Measurements from ENCODE around the gene VEGFA.

Gene VEGFA

GRCh38 chr6:43773050-43773979, 3.3 kb downstream of the VEGFA start:
- TF ChIP-seq, protein P1, sequence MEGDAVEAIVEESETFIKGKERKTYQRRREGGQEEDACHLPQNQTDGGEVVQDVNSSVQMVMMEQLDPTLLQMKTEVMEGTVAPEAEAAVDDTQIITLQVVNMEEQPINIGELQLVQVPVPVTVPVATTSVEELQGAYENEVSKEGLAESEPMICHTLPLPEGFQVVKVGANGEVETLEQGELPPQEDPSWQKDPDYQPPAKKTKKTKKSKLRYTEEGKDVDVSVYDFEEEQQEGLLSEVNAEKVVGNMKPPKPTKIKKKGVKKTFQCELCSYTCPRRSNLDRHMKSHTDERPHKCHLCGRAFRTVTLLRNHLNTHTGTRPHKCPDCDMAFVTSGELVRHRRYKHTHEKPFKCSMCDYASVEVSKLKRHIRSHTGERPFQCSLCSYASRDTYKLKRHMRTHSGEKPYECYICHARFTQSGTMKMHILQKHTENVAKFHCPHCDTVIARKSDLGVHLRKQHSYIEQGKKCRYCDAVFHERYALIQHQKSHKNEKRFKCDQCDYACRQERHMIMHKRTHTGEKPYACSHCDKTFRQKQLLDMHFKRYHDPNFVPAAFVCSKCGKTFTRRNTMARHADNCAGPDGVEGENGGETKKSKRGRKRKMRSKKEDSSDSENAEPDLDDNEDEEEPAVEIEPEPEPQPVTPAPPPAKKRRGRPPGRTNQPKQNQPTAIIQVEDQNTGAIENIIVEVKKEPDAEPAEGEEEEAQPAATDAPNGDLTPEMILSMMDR (conservative IDR thresholded peaks at IDR 0.05; ENCODE audit: low read length), result peak; percentile 79
- DNase-seq (ENCODE audit: low read depth), result peak; percentile 64
- peak overlapping the region; percentile 70 for H3K4me3 ChIP-seq (ENCODE audit: low read length)

- TF ChIP-seq, protein P1 (conservative IDR thresholded peaks at IDR 0.05; ENCODE audit: low read length), result no peak
- H3K4me3 ChIP-seq (ENCODE audit: low read length), result peak overlapping the region; percentile 70
- DNase-seq (ENCODE audit: low read depth), result no peak
Observed at GRCh38 chr6:43773980-43774775, 4.2 kb downstream of the VEGFA start.

DNA sequence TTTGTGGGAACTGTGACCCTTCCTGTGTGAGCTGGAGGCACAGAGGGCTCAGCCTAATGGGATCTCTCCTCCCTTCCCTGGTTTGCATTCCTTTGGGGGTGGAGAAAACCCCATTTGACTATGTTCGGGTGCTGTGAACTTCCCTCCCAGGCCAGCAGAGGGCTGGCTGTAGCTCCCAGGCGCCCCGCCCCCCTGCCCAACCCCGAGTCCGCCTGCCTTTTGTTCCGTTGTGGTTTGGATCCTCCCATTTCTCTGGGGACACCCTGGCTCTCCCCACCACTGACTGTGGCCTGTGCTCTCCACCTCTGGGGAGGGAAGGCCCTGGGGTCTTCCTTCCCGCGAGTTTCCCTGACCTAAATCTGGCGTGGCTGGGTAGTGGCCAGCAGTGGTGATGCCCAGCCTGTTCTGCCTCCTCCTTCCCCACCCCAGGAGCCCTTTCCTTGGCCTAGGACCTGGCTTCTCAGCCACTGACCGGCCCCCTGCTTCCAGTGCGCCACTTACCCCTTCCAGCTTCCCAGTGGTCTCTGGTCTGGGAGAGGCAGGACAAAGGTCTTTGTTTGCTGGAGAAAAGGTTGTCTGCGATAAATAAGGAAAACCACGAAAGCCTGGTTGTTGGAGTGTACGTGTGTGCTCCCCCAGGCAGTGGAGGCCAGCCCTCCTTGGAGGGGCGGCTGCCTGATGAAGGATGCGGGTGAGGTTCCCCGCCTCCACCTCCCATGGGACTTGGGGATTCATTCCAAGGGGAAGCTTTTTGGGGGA, 4.9 kb downstream of the VEGFA start:
- TF ChIP-seq, protein P1 (conservative IDR thresholded peaks at IDR 0.05; ENCODE audit: low read length), result peak; percentile 88
- DNase-seq (ENCODE audit: low read depth), result peak; percentile 74
- H3K4me3 ChIP-seq (ENCODE audit: low read length), result peak overlapping the region; percentile 70

DNA sequence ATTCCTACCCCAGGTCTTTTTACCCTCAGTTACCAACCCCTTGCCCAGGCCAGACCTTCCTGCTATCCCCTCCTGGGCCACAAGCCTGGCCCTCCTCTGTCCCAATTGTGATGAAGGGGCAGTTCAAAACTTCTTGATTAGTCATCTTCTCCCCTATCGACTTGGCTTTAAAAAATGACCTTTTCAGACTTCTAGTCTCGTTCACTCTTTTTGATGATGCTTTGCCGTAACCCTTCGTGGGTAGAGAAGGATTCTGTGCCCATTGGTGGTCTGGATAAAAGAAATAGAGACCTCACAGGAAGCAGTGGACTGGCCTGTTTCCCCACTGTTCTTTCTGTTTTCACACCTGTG, 5.5 kb downstream of the VEGFA start:
- no peak for DNase-seq (ENCODE audit: low read depth)
- peak overlapping the region; percentile 70; the same call in 1 of the 2 replicates for H3K4me3 ChIP-seq (ENCODE audit: low read length)
- TF ChIP-seq, protein P1 (conservative IDR thresholded peaks at IDR 0.05; ENCODE audit: low read length), result no peak

DNA sequence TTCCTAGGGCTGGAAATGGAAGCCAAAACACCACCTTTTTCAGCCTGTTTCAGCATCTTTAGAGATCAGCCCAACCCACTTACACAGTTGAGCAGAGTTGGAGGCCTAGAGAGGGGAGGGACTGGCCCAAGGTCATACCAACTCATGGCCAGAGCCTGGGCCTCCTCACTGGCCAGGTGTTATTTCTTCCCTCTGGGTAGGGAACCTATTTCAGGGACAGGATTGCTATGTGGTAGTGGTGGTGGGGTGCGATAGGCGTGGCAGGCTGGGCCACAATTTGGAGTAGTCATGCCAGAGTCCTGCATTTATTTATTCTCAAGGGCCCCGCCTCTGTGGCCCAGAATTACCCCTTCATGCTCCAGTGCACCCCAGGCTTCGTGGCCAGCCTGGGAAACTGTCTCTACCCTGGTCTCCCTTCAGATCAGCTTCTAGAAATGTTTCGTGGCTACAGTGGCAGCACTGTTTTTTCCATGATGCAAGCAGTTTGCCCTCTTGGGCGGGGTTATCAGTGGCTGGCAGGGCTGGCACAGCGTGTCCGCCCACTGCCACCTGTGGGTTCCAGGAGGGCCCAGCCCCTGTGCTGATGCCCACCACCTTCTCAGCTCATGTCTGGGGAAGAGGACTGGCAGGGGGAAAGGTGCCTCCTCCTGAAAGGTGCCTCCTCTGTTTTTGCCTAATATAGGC, 6.2 kb downstream of the VEGFA start:
- TF ChIP-seq, protein P1 (conservative IDR thresholded peaks at IDR 0.05; ENCODE audit: low read length), result no peak
- DNase-seq (ENCODE audit: low read depth), result no peak
- no peak overlapping the region for H3K4me3 ChIP-seq (ENCODE audit: low read length)

Data from AG10803 (cell line).